K562 (cell line): ENCODE data around the gene COX6A2. TPM values are rescaled to one million over a fixed set of nuclear protein-coding genes. Genes with fewer than 3 reads are reported as not detected.

Experiments used
- CXXC5 ChIP-seq: fragments of 250-450 bp; sonication (Bioruptor Pico); IDR thresholded peaks from 2 replicates; pipeline ENCODE4 v1.8.0; 2022; ENCODE audit warnings: inconsistent platforms, mild to moderate bottlenecking, moderate library complexity
- E2F3 ChIP-seq: fragments of 250-450 bp; sonication (Bioruptor Pico); IDR thresholded peaks from 2 replicates; pipeline ENCODE4 v1.4.0; 2020; ENCODE audit warnings: mild to moderate bottlenecking
- FOXJ2 ChIP-seq: fragments of 200-800 bp; sonication (Bioruptor generic); IDR thresholded peaks from 2 replicates; pipeline ENCODE4 v1.6.1; 2016; ENCODE audit warnings: missing genetic modification characterization, missing compliant biosample characterization
- FUS ChIP-seq: fragments of 200-400 bp; formaldehyde crosslinking; optimal IDR thresholded peaks from 2 replicates; pipeline ENCODE3; 2017; ENCODE audit warnings: low read depth, low read length
- GATAD2B ChIP-seq: fragments of 450-650 bp; IDR thresholded peaks from 2 replicates; pipeline ENCODE4 v1.6.1; 2017; ENCODE audit warnings: mild to moderate bottlenecking, borderline replicate concordance
- HDAC2 ChIP-seq: fragments of 450-650 bp; IDR thresholded peaks from 2 replicates; pipeline ENCODE4 v1.6.1; 2016; ENCODE audit warnings: mild to moderate bottlenecking
- HMGN3 ChIP-seq: IDR thresholded peaks from 2 replicates; pipeline ENCODE4 v1.6.1; 2011; ENCODE audit warnings: borderline replicate concordance, low read depth, mild to moderate bottlenecking, mixed read lengths, low read length; ENCODE audit not compliant: insufficient read length; ENCODE audit errors: extremely low read depth
- KDM2B ChIP-seq: fragments of 250-450 bp; sonication (Bioruptor Pico); IDR thresholded peaks from 2 replicates; pipeline ENCODE4 v1.8.0; 2021; ENCODE audit warnings: mild to moderate bottlenecking, moderate library complexity
- KDM4B ChIP-seq, 2 experiments: fragments of 450-650 bp in 1 of 2; sonication (generic) in 1 of 2; IDR thresholded peaks; 2 replicates each; pipeline ENCODE4 v1.6.1; 2016 to 2017; ENCODE audit warnings: borderline replicate concordance in 2 of 2, antibody characterized with exemption in 1 of 2, low read depth in 1 of 2, mild to moderate bottlenecking in 1 of 2
- MEF2D ChIP-seq: conservative IDR thresholded peaks from 2 replicates; pipeline ENCODE4 v1.6.1; 2016; ENCODE audit warnings: low read depth, missing genetic modification characterization, missing compliant biosample characterization
- TAF1 ChIP-seq: IDR thresholded peaks from 2 replicates; pipeline ENCODE4 v1.6.1; 2011; ENCODE audit warnings: mild to moderate bottlenecking, low read length, moderate library complexity; ENCODE audit not compliant: insufficient read depth, control insufficient read depth, severe bottlenecking; ENCODE audit errors: extremely low read depth
- XRCC4 ChIP-seq: IDR thresholded peaks from one replicate; pipeline ENCODE4 v1.6.1; 2011; ENCODE audit not compliant: insufficient read depth, insufficient read length; ENCODE audit errors: extremely low read depth
- ZFPM2 ChIP-seq: fragments of 250-450 bp; sonication (Bioruptor Pico); IDR thresholded peaks from 2 replicates; pipeline ENCODE4 v1.5.1; 2022; ENCODE audit warnings: mild to moderate bottlenecking
- polyA plus RNA-seq, 8 experiments: library from polyadenylated mRNA; depleted of rRNA in 4 of 8; stranded (reverse) in 5 of 8; unstranded in 3 of 8; fragments of >200 nt; fragmentation: Nextera tagmentation in 2 of 8; fragmentation: Illumina TruSeq in 1 of 8; extraction: Ambion mirVana in 2 of 8; extraction: Trizol in 1 of 8; gene quantifications; 2 replicates each; pipeline versions ENCODE4 v1.2.1 to v1.2.3, GENCODE V29; 2011 to 2014; ENCODE audit warnings: inconsistent platforms in 1 of 8, missing spikeins in 1 of 8
- total RNA-seq, 7 experiments: library from RNA; depleted of rRNA in 6 of 7; stranded (reverse); fragments of >200 nt in 6 of 7; fragmentation: Illumina TruSeq in 2 of 7; extraction: Trizol in 2 of 7; gene quantifications; 2 replicates each; pipeline versions ENCODE4 v1.2.1 to v1.2.3, GENCODE V29; 2011 to 2021; ENCODE audit warnings: low replicate concordance in 1 of 7
- TF ChIP-seq, protein P1 (sequence below): fragments of 450-650 bp; formaldehyde crosslinking; IDR thresholded peaks from 2 replicates; pipeline ENCODE4 v1.4.0; 2020; ENCODE audit warnings: mild to moderate bottlenecking, moderate library complexity
- TF ChIP-seq, protein P2 (sequence below), 2 experiments: fragments of 450-650 bp; IDR thresholded peaks; 2 replicates each; pipeline ENCODE4 v1.6.1; 2016; ENCODE audit warnings: mild to moderate bottlenecking in 2 of 2, borderline replicate concordance in 1 of 2, low read depth in 1 of 2, moderate library complexity in 1 of 2

The COX6A2 gene
- total and polyA plus RNA-seq, 9 of the 15 experiments (the other 6 are each of a cell fraction or from before 2014, with no cell fraction given) = not detected

DNA sequence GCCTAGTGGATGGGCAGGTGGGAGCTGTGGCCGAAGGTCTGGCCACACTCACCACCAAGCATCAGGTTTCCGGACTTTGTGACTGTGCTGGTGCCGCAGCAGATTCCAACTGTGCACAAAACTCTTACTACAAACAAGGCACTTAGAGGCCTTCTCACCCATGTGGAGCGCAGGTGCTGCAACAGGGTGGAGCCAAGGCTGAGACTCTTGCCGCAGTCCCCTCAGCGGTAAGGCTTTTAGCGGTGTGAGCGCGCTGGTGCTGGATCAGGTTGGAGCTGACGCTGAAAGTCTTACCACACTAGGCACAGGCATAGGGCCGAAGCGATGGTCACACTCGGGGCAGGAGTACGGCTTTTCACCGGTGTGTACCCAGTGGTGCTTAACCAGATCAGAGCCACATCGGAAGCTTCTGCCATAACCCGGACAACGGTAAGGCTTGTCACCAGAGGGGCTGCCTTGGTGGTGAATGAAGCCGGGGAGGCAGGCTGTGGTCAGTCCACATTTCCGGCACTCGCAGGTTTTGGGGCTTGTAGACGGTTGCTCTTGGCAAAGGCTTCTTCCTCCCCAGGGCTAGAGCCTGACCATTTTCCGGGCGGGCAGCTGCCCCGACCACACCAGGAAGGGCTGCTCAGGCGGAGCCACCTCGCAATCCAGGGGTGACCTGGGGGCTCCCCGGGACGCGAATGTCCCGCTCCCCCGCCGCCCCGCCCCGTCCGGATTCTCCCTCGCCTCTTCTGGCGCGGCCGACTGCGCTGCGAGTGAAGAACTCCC lies 30.1 kb upstream of the COX6A2 start (continued):
- TF ChIP-seq FOXJ2 (tag) (peak; percentile 4; the same call in 1 of the 2 replicates), KDM4B (IDR thresholded peaks at IDR 0.05; ENCODE audit: borderline replicate concordance in 2 of 2, low read depth in 1 of 2) (0 out of 4 replicates have a peak, but pooled peaks of 1 of the 2 experiments have one; percentile 11), ZFPM2 (no peak), XRCC4 (no peak), HMGN3 (peak; percentile 29), E2F3 (CRISPR knock-in tag) (0 out of 2 replicates have a peak, but pooled peaks have one; percentile 47), GATAD2B (no peak), FUS (no peak), KDM2B (CRISPR knock-in tag) (peak; percentile 40; the same call in 1 of the 2 replicates), CXXC5 (CRISPR knock-in tag) (peak; percentile 25), HDAC2 (peak; percentile 22; the same call in 1 of the 2 replicates), MEF2D (tag) (no peak), TAF1 (peak; percentile 61)
- TF ChIP-seq, protein P1, sequence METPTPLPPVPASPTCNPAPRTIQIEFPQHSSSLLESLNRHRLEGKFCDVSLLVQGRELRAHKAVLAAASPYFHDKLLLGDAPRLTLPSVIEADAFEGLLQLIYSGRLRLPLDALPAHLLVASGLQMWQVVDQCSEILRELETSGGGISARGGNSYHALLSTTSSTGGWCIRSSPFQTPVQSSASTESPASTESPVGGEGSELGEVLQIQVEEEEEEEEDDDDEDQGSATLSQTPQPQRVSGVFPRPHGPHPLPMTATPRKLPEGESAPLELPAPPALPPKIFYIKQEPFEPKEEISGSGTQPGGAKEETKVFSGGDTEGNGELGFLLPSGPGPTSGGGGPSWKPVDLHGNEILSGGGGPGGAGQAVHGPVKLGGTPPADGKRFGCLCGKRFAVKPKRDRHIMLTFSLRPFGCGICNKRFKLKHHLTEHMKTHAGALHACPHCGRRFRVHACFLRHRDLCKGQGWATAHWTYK (CRISPR knock-in tag) = peak; percentile 51; the same call in 1 of the 2 replicates
- TF ChIP-seq, protein P2, sequence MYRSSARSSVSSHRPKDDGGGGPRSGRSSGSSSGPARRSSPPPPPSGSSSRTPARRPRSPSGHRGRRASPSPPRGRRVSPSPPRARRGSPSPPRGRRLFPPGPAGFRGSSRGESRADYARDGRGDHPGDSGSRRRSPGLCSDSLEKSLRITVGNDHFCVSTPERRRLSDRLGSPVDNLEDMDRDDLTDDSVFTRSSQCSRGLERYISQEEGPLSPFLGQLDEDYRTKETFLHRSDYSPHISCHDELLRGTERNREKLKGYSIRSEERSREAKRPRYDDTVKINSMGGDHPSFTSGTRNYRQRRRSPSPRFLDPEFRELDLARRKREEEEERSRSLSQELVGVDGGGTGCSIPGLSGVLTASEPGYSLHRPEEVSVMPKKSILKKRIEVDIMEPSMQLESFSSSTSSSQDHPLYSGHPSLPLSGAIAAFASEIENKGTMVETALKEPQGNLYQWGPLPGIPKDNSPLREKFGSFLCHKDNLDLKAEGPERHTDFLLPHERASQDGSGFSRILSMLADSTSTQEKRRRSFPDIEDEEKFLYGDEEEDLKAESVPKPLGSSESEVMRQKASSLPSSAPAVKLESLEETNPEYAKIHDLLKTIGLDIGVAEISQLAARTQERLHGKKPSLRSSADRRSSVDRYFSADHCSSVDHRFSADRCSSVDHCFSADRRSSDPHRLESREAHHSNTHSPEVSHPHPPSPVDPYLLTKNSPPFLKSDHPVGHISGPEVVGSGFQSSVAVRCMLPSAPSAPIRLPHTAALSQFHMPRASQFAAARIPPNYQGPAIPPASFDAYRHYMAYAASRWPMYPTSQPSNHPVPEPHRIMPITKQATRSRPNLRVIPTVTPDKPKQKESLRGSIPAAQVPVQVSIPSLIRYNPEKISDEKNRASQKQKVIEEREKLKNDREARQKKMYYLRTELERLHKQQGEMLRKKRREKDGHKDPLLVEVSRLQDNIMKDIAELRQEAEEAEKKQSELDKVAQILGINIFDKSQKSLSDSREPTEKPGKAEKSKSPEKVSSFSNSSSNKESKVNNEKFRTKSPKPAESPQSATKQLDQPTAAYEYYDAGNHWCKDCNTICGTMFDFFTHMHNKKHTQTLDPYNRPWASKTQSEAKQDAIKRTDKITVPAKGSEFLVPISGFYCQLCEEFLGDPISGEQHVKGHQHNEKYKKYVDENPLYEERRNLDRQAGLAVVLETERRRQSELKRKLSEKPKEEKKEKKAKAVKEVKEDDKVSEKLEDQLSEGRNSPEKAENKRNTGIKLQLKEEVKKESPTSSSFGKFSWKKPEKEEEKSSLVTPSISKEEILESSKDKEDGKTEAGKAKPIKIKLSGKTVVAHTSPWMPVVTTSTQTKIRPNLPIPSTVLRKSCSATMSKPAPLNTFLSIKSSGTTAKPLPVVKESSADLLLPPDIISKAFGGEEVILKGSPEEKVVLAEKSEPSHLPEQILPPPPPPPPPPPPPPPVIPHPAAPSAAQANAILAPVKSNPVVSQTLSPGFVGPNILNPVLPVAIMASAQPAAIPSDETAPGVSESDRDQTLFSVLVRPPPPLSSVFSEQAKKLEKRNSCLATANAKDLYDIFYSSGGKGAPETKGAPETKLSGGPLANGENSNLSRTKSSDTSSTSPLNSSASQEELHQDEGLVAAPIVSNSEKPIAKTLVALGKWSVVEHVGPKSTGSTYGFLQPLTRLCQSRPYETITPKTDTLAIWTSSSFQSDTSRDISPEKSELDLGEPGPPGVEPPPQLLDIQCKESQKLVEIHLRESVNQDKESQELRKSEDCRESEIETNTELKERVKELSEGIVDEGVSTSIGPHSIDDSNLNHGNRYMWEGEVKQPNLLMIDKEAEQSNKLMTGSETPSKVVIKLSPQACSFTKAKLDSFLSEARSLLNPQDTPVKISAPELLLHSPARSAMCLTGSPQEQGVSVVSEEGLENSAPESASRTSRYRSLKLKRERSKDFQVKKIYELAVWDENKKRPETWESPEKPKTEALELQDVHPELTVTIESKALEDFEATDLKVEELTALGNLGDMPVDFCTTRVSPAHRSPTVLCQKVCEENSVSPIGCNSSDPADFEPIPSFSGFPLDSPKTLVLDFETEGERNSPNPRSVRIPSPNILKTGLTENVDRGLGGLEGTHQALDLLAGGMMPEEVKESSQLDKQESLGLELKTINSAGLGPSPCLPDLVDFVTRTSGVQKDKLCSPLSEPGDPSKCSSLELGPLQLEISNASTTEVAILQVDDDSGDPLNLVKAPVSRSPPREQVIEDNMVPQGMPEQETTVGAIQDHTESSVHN (IDR thresholded peaks at IDR 0.05; ENCODE audit: borderline replicate concordance in 1 of 2, low read depth in 1 of 2) = no peak
